Osteocyte (in vitro differentiated cells): ENCODE measurements around the gene CLCN3. TPM values are rescaled to one million over a fixed set of nuclear protein-coding genes. Genes with fewer than 3 reads are reported as not detected.

Experiments used
- DNase-seq: peaks from one replicate; pipeline ENCODE4 v3.0.0; 2021; ENCODE audit warnings: mixed read lengths; ENCODE audit not compliant: unreplicated experiment; ENCODE audit errors: extremely low spot score
- H3K27ac Mint-ChIP-seq: one replicate; pipeline ENCODE4 v1.8.0; 2021; ENCODE audit warnings: mild to moderate bottlenecking, mixed read lengths; ENCODE audit not compliant: unreplicated experiment
- H3K27me3 Mint-ChIP-seq: one replicate; pipeline ENCODE4 v1.8.0; 2021; ENCODE audit warnings: mixed read lengths; ENCODE audit not compliant: unreplicated experiment
- H3K36me3 Mint-ChIP-seq: one replicate; pipeline ENCODE4 v1.8.0; 2021; ENCODE audit warnings: mixed read lengths; ENCODE audit not compliant: unreplicated experiment
- H3K4me1 Mint-ChIP-seq: one replicate; pipeline ENCODE4 v1.8.0; 2021; ENCODE audit warnings: mixed read lengths; ENCODE audit not compliant: unreplicated experiment
- H3K4me3 Mint-ChIP-seq: one replicate; pipeline ENCODE4 v1.8.0; 2021; ENCODE audit warnings: mild to moderate bottlenecking, moderate library complexity, mixed read lengths; ENCODE audit not compliant: unreplicated experiment
- H3K9me3 Mint-ChIP-seq: one replicate; pipeline ENCODE4 v1.8.0; 2021; ENCODE audit warnings: mixed read lengths; ENCODE audit not compliant: unreplicated experiment
- CTCF ChIP-seq: fragments of 200-600 bp; sonication (generic); IDR thresholded peaks from 2 replicates; pipeline ENCODE4 v1.5.0; 2021; ENCODE audit warnings: antibody characterized with exemption, mild to moderate bottlenecking, moderate library complexity
- total RNA-seq: library from RNA; stranded (reverse); gene quantifications from 2 replicates; pipeline ENCODE4 v1.2.1, GENCODE V29; 2021

Gene CLCN3
- total RNA-seq, 1 donor from 2014 or later = 38.0 TPM

GRCh38 chr4:169632896-169633295 lies 12.5 kb downstream of the CLCN3 start:
- Mint-ChIP-seq H3K36me3 (peaks cover 14% of the 10 kb centered on the region), H3K27me3 (no peaks in the 10 kb centered on the region), H3K27ac (no peak overlapping the region), H3K4me3 (no peak overlapping the region), H3K9me3 (no peaks in the 10 kb centered on the region), H3K4me1 (peaks cover 3% of the 10 kb centered on the region)
- no peak for DNase-seq
- TF ChIP-seq CTCF = no peak

DNA sequence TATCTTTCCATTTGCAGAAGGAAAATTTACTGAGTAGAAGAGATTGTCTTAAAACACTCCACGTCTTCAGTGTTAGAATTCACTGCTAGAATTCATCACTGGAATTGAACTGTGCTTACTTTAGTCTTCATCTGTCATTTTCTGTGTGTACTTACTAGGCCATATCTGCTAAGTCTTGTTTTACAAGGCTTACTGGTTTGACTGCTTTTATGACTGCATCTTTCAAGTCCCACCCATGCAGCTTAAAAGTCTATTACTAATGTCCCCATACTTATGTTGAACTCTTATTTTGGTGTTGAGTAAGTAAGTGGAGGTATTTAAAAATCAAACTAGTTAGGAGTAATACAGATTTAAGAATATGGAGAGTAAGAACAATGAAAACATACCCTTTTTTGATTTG lies 14.6 kb downstream of the CLCN3 start:
- no peak for DNase-seq
- TF ChIP-seq CTCF = no peak
- H3K27me3 Mint-ChIP-seq = no peaks in the 10 kb centered on the region
- H3K4me1 Mint-ChIP-seq = peaks cover 3% of the 10 kb centered on the region
- peaks cover 21% of the 10 kb centered on the region for H3K36me3 Mint-ChIP-seq
- no peak overlapping the region for H3K27ac Mint-ChIP-seq
- no peak overlapping the region for H3K4me3 Mint-ChIP-seq
- no peaks in the 10 kb centered on the region for H3K9me3 Mint-ChIP-seq

- Mint-ChIP-seq H3K36me3 (peaks cover 27% of the 10 kb centered on the region), H3K27ac (peak overlapping the region; percentile 8), H3K4me3 (no peak overlapping the region), H3K9me3 (no peaks in the 10 kb centered on the region), H3K4me1 (peaks cover 8% of the 10 kb centered on the region), H3K27me3 (no peaks in the 10 kb centered on the region)
- DNase-seq = no peak
- TF ChIP-seq CTCF = no peak
These were observed 20.0 kb downstream of the CLCN3 start for GRCh38 chr4:169640261-169640870.

DNA sequence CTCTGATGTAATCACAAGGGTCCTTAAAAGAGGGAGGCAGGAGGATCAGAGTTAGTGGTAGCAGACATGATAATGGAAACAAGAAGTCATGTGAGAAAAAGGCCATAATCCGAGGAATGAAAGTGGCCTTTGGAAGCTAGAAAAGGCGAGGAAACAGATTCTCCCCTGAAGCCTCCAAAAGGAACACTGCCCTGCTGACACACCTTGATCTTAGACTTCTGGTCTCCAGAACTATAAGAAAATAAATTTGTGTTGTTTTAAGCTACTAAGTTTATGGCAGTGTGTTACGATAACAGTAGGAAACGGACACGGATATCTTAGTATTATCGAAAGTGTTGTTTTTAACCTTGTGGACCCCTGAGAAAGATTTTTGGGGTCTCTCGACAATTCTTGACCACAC lies 24.4 kb downstream of the CLCN3 start:
- no peak overlapping the region for H3K4me3 Mint-ChIP-seq

GRCh38 chr4:169645627-169646026 lies 25.2 kb downstream of the CLCN3 start:
- TF ChIP-seq CTCF = no peak
- H3K4me1 Mint-ChIP-seq = peaks cover 3% of the 10 kb centered on the region
- H3K36me3 Mint-ChIP-seq = peaks cover 8% of the 10 kb centered on the region
- no peak overlapping the region for H3K4me3 Mint-ChIP-seq
- no peak overlapping the region for H3K27ac Mint-ChIP-seq
- no peak for DNase-seq
- no peaks in the 10 kb centered on the region for H3K27me3 Mint-ChIP-seq
- no peaks in the 10 kb centered on the region for H3K9me3 Mint-ChIP-seq

More for the DNA sequence above, 24.4 kb downstream of the CLCN3 start:
- Mint-ChIP-seq H3K4me1 (peaks cover 8% of the 10 kb centered on the region), H3K27ac (no peak overlapping the region), H3K9me3 (no peaks in the 10 kb centered on the region), H3K36me3 (peaks cover 8% of the 10 kb centered on the region), H3K27me3 (no peaks in the 10 kb centered on the region)
- TF ChIP-seq CTCF = no peak
- DNase-seq = no peak
